Cardiac muscle cell (in vitro differentiated cells and primary cell): ENCODE measurements around the gene CBLB. TPM values are rescaled to one million over a fixed set of nuclear protein-coding genes. Genes with fewer than 3 reads are reported as not detected.
A peak's percentile ranks its signal among the peaks of the same experiment; 100 is the strongest.

ENCODE experiments used
- DNase-seq, 2 donors: peaks; one replicate each; pipeline versions ENCODE4 v3.0.0 to v3.0.0-alpha.2; 2010 to 2017; ENCODE audit warnings: low read depth in 1 of 2, low spot score in 1 of 2
- H3K27ac ChIP-seq: fragments of 200-600 bp; sonication (generic); 2 replicates; pipeline ENCODE4 v1.5.1; 2016
- H3K27me3 ChIP-seq: fragments of 200-600 bp; sonication (generic); 2 replicates; pipeline ENCODE4 v1.6.0; 2016; ENCODE audit warnings: control low read depth
- H3K36me3 ChIP-seq: fragments of 200-600 bp; sonication (generic); 2 replicates; pipeline ENCODE4 v1.5.1; 2016; ENCODE audit warnings: control low read depth
- H3K4me1 ChIP-seq: fragments of 200-600 bp; sonication (generic); 2 replicates; pipeline ENCODE4 v1.8.1; 2017; ENCODE audit warnings: low read depth, mild to moderate bottlenecking, mixed run types
- H3K4me3 ChIP-seq: fragments of 200-600 bp; sonication (generic); 2 replicates; pipeline ENCODE4 v1.5.1; 2016; ENCODE audit warnings: mild to moderate bottlenecking
- H3K9me3 ChIP-seq: fragments of 200-600 bp; sonication (generic); 2 replicates; pipeline ENCODE4 v1.5.1; 2017; ENCODE audit warnings: low read depth, mild to moderate bottlenecking, control low read depth
- CTCF ChIP-seq: IDR thresholded peaks from 2 replicates; pipeline ENCODE4 v1.5.1; 2012; ENCODE audit warnings: low read depth, mild to moderate bottlenecking, low read length
- polyA plus RNA-seq: library from polyadenylated mRNA; unstranded; fragments of >200 nt; fragmentation: Nextera tagmentation; extraction: Ambion mirVana; gene quantifications from 2 replicates; pipeline ENCODE4 v1.2.1, GENCODE V29; 2016
- total RNA-seq: library from RNA; depleted of rRNA; stranded (reverse); fragments of >200 nt; gene quantifications from 2 replicates; pipeline ENCODE4 v1.2.3, GENCODE V29; 2016

The CBLB gene
- total and polyA plus RNA-seq, 2 experiments from 2014 or later, result 30.3 to 48.2 TPM

GRCh38 chr3:105790534-105790933 is 78.3 kb downstream of the CBLB start:
- TF ChIP-seq CTCF, result no peak
- DNase-seq, result peak in 1 of 2 donors; percentile 30
- Histone ChIP-seq H3K4me1 (peaks cover 10% of the 10 kb centered on the region), H3K9me3 (no peaks in the 10 kb centered on the region), H3K36me3 (no peaks in the 10 kb centered on the region), H3K27me3 (no peaks in the 10 kb centered on the region), H3K27ac (no peak overlapping the region), H3K4me3 (no peak overlapping the region)

GRCh38 chr3:105788593-105788992 is 80.2 kb downstream of the CBLB start:
- Histone ChIP-seq H3K4me1 (peaks cover 10% of the 10 kb centered on the region), H3K27me3 (no peaks in the 10 kb centered on the region), H3K36me3 (no peaks in the 10 kb centered on the region), H3K27ac (no peak overlapping the region), H3K9me3 (no peaks in the 10 kb centered on the region), H3K4me3 (no peak overlapping the region)
- no peak for DNase-seq
- TF ChIP-seq CTCF, result no peak

- no peaks in the 10 kb centered on the region for H3K36me3 ChIP-seq
- H3K4me1 ChIP-seq, result peaks cover 7% of the 10 kb centered on the region
- H3K4me3 ChIP-seq, result no peak overlapping the region
- no peak for TF ChIP-seq CTCF
- H3K27ac ChIP-seq, result no peak overlapping the region
- H3K27me3 ChIP-seq, result no peaks in the 10 kb centered on the region
- DNase-seq, result no peak
- no peaks in the 10 kb centered on the region for H3K9me3 ChIP-seq
Measured at GRCh38 chr3:105787453-105787852, 81.4 kb downstream of the CBLB start.

- H3K4me1 ChIP-seq, result peaks cover 6% of the 10 kb centered on the region
- H3K36me3 ChIP-seq, result no peaks in the 10 kb centered on the region
- H3K9me3 ChIP-seq, result no peaks in the 10 kb centered on the region
- no peak overlapping the region for H3K27ac ChIP-seq
- no peak overlapping the region for H3K4me3 ChIP-seq
- no peaks in the 10 kb centered on the region for H3K27me3 ChIP-seq
- DNase-seq, result no peak
- no peak for TF ChIP-seq CTCF
Measured at GRCh38 chr3:105786990-105787389, 81.8 kb downstream of the CBLB start.

GRCh38 chr3:105786241-105786640 is 82.6 kb downstream of the CBLB start:
- DNase-seq, result no peak
- Histone ChIP-seq H3K4me3 (no peak overlapping the region), H3K36me3 (no peaks in the 10 kb centered on the region), H3K27ac (no peak overlapping the region), H3K9me3 (no peaks in the 10 kb centered on the region), H3K27me3 (no peaks in the 10 kb centered on the region), H3K4me1 (peaks cover 6% of the 10 kb centered on the region)
- no peak for TF ChIP-seq CTCF

GRCh38 chr3:105785803-105786202 is 83.0 kb downstream of the CBLB start:
- H3K4me3 ChIP-seq, result no peak overlapping the region
- TF ChIP-seq CTCF, result no peak
- H3K9me3 ChIP-seq, result no peaks in the 10 kb centered on the region
- no peaks in the 10 kb centered on the region for H3K27me3 ChIP-seq
- H3K27ac ChIP-seq, result no peak overlapping the region
- peaks cover 6% of the 10 kb centered on the region for H3K4me1 ChIP-seq
- no peak for DNase-seq
- no peaks in the 10 kb centered on the region for H3K36me3 ChIP-seq
